BE2C (cell line): Measurements from ENCODE around the gene CCDC24.

Source experiments
- DNase-seq: peaks from one replicate; pipeline ENCODE4 v3.0.0-alpha.2; 2020
- H3K27me3 ChIP-seq: fragments of 250-450 bp; sonication (Bioruptor Pico); 2 replicates; pipeline ENCODE4 v1.5.1; 2020; ENCODE audit warnings: mild to moderate bottlenecking
- H3K36me3 ChIP-seq: fragments of 250-450 bp; sonication (Bioruptor Pico); 2 replicates; pipeline ENCODE4 v1.5.1; 2020; ENCODE audit warnings: mild to moderate bottlenecking
- H3K4me1 ChIP-seq: fragments of 250-450 bp; sonication (Bioruptor Pico); 2 replicates; pipeline ENCODE4 v1.5.1; 2020
- H3K4me3 ChIP-seq: 2 replicates; pipeline ENCODE4 v1.5.1; 2011; ENCODE audit warnings: low read depth, low read length
- H3K9me3 ChIP-seq: fragments of 250-450 bp; sonication (Bioruptor Pico); 2 replicates; pipeline ENCODE4 v1.5.1; 2020
- TF ChIP-seq, protein P1 (sequence below): IDR thresholded peaks from 2 replicates; pipeline ENCODE4 v1.5.1; 2012; ENCODE audit warnings: mild to moderate bottlenecking, low read depth, low read length

The CCDC24 gene

DNA sequence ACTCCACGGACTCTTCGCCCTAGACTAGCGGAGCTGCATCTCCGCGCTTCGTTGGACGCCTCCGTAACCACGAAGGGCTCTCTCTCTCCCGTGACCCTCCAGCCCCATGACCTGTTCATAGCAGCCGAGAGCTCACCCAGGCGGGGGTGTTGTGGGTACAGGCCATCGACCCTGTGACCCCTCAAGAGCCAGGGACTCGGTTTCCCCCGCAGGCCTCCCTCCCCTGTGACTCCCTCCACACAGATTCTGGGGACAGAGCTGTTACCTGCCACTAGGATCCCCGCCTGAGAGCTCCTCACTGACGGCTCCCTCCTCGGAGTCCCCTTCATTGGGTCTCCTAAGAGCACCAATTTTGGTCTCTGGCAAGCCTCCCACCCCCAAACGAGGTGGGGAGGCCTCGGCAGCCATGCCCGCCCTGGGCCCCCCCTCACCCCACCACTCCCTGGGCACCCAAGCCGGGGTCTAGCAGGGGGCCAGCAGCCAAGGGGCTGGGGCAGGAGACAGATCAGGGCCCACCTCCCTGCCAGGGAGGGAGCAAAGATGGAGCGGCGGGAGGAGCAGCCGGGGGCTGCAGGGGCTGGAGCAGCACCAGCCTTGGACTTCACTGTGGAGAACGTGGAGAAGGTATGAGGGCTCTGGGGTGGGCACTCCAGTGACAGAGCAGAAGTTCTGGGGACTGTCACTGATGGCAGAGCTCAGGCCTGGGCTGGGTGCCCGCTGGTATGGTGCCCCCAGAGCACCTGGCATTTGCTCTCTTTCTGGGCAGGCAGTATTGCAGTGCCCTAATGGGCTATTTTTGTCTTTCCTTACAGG, 44.1 kb upstream of the CCDC24 start:
- TF ChIP-seq, protein P1, sequence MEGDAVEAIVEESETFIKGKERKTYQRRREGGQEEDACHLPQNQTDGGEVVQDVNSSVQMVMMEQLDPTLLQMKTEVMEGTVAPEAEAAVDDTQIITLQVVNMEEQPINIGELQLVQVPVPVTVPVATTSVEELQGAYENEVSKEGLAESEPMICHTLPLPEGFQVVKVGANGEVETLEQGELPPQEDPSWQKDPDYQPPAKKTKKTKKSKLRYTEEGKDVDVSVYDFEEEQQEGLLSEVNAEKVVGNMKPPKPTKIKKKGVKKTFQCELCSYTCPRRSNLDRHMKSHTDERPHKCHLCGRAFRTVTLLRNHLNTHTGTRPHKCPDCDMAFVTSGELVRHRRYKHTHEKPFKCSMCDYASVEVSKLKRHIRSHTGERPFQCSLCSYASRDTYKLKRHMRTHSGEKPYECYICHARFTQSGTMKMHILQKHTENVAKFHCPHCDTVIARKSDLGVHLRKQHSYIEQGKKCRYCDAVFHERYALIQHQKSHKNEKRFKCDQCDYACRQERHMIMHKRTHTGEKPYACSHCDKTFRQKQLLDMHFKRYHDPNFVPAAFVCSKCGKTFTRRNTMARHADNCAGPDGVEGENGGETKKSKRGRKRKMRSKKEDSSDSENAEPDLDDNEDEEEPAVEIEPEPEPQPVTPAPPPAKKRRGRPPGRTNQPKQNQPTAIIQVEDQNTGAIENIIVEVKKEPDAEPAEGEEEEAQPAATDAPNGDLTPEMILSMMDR: no peak
- no peak for DNase-seq
- Histone ChIP-seq H3K27me3 (no peaks in the 10 kb centered on the region), H3K4me1 (no peaks in the 10 kb centered on the region), H3K9me3 (no peaks in the 10 kb centered on the region), H3K4me3 (peak overlapping the region; percentile 80), H3K36me3 (no peaks in the 10 kb centered on the region; the same call in 1 of the 2 replicates)

DNA sequence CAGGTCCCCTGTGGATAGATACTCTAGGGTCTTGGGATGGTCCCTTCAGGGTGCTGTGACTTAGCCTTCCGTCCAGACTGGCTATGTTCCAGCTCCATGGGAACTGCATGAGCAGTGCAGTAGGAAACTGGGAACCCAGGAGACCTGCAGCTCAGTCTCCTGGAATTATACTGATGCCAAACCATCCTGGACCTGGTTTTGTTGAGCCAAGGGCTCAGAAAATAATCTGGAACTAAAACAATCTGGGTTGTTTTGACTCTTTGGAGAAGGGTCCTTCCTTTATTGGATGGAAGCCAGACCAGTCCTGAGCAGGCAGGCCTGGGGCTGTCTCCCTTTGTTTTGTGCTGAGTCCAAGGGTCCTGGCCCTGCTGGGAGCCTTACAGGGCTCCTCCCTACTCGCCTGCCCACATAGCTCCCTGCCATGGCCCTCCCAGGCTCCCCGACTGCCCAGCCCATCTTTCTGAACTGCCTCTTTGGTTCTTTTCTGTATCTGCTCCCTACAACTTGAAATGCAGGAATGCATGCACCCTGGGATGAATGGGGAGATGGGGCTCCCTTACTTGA, 43.4 kb upstream of the CCDC24 start:
- Histone ChIP-seq H3K36me3 (no peaks in the 10 kb centered on the region; the same call in 1 of the 2 replicates), H3K9me3 (no peaks in the 10 kb centered on the region), H3K27me3 (no peaks in the 10 kb centered on the region), H3K4me3 (peak overlapping the region; percentile 80), H3K4me1 (no peaks in the 10 kb centered on the region)
- TF ChIP-seq, protein P1: no peak
- peak; percentile 30 for DNase-seq

DNA sequence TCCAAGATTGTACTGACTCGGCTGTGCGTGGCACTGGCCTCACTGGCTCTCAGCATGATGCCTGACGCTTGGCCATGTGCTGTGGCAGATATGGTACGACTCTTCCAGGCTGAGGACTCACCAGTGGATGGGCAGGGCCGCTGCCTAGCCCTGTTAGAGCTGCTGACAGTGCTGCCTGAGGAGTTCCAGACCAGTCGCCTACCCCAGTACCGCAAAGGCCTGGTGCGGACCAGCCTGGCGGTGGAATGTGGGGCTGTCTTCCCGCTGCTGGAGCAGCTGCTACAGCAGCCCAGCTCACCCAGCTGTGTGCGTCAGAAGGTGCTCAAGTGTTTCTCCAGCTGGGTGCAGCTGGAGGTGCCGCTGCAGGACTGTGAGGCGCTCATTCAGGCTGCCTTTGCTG, 41.7 kb upstream of the CCDC24 start:
- Histone ChIP-seq H3K4me3 (no peak overlapping the region), H3K9me3 (no peaks in the 10 kb centered on the region)

DNA sequence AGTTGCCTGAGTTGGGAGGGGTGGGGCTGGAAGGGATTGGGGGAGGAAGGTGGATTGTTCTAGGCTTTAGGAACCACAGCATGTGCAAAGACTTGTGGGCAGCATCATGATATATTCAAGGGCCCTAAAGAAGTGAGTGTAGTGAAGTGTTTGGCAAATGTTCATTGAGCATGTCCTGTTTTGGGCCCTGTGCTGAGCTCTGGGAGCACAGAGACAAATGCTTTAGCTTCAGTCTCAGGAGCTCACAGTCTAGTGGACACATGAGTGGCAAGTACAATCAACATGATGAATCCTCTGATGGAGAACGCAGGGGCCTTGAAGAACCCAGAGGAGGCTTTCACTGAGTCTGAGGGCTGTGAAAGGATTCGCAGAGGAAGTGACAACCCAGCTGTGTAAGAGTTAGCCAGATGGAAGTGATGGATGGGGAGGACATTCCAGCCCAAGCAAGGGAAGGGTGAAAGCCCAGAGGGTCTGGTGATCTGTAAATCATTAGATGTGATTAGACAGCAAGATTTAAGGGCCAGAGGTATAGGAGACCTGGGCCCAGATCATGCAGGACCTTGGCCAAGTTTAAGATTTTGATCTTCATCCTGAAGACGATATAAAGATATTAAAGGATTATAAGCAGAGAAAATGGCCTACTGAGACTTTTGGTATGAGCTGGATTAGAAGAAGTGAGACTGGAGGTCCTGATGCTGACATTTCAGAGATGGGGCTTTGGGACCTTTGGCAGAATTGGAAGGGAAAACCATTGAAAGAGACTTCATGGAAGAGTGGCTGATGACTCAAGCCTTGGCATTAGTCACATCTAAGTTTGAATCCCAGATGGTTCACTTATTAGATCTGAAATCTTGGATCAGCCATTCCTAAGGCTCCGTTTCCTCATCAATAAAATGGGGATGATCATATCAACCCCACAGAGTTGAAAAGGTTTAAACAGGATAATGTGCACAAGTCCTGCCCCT, 40.1 kb upstream of the CCDC24 start:
- H3K9me3 ChIP-seq: no peaks in the 10 kb centered on the region
- DNase-seq: no peak
- H3K4me3 ChIP-seq: no peak overlapping the region
- TF ChIP-seq, protein P1: no peak
- no peaks in the 10 kb centered on the region; the same call in 1 of the 2 replicates for H3K36me3 ChIP-seq
- no peaks in the 10 kb centered on the region for H3K4me1 ChIP-seq
- H3K27me3 ChIP-seq: no peaks in the 10 kb centered on the region

More for the DNA sequence above, 41.7 kb upstream of the CCDC24 start:
- Histone ChIP-seq H3K36me3 (no peaks in the 10 kb centered on the region; the same call in 1 of the 2 replicates), H3K27me3 (no peaks in the 10 kb centered on the region), H3K4me1 (no peaks in the 10 kb centered on the region)
- no peak for DNase-seq
- TF ChIP-seq, protein P1: no peak

DNA sequence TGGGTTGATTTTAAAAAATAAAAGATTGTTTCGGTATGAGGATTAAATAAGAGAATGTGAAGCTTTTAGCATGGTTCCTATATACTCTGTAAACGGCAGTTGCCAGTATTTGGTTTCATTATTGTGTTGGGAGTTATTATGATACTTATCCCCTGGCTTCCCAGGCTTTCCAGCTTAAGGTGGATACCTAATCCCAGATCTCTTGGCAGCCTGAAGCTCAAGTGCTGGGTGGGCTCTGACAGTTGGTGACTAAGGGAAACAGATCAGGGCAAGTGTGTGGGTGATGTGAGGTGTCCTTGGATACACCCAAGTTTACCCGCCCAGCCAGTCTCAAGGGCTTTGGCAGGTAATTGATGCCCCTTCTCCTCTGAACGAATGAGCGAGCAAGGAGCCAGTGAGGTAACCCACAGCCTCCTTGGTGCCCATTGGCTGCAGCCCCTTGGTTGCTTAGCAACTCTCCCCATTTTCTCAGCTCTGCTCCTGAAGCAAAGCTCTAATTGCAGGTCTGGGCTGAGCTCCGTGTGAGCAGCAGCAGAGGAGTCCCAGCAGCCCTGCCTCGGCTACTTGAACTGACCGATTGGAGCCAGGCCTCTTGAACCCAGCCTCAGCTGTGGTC, 38.6 kb upstream of the CCDC24 start:
- no peaks in the 10 kb centered on the region for H3K4me1 ChIP-seq
- TF ChIP-seq, protein P1: no peak
- DNase-seq: no peak
- peaks cover 3% of the 10 kb centered on the region; the same call in 1 of the 2 replicates for H3K36me3 ChIP-seq
- no peaks in the 10 kb centered on the region for H3K27me3 ChIP-seq
- H3K4me3 ChIP-seq: no peak overlapping the region
- H3K9me3 ChIP-seq: no peaks in the 10 kb centered on the region
